Right cardiac atrium (tissue), 5 donors: ENCODE measurements around the gene P2RY6. TPM values are rescaled to one million over a fixed set of nuclear protein-coding genes. Genes with fewer than 3 reads are reported as not detected.
A peak's percentile ranks its signal among the peaks of the same experiment; 100 is the strongest.

Experiments
- ATAC-seq, 2 donors: fragments of 200-7000 bp; cut with Tn5 transposase; one replicate each; pipeline versions ENCODE4 v1.8.0 to v1.9.1; 2020; ENCODE audit warnings: moderate library complexity in 2 of 2, mild to moderate bottlenecking in 1 of 2
- DNase-seq, 3 donors: peaks; one replicate each; pipeline ENCODE4 v3.0.0-alpha.2; 2020
- H3K27ac ChIP-seq: one replicate; pipeline ENCODE4 v1.5.1; 2013; ENCODE audit warnings: mild to moderate bottlenecking, low read length, control low read depth, moderate library complexity
- H3K27me3 ChIP-seq: one replicate; pipeline ENCODE4 v1.6.1; 2013; ENCODE audit not compliant: control insufficient read depth, insufficient read depth
- H3K4me1 ChIP-seq: one replicate; pipeline ENCODE4 v1.6.1; 2013; ENCODE audit warnings: low read length; ENCODE audit not compliant: control insufficient read depth, insufficient read depth
- H3K4me3 ChIP-seq: one replicate; pipeline ENCODE4 v1.5.1; 2013; ENCODE audit warnings: low read length, control low read depth
- H3K9me3 ChIP-seq: one replicate; pipeline ENCODE4 v1.6.1; 2013; ENCODE audit warnings: low read length; ENCODE audit not compliant: control insufficient read depth
- WGBS: extraction: QIAGEN DNeasy Blood & Tissue Kit; methylation state at CpG from one replicate; pipeline ENCODE4 v1.1.7; 2013; 5-methylcytosine and 5-hydroxymethylcytosine counted together
- intact Hi-C, 4 donors: fragments of 100-400 bp; cut with DNase I; formaldehyde crosslinking; loops; one replicate each; pipeline versions ENCODE4 v1.11.0 to v1.14.0; 2022 to 2023
- polyA plus RNA-seq: library from polyadenylated mRNA; stranded (reverse); fragments of 200-250 nt; gene quantifications from one replicate; pipeline ENCODE4 v1.2.3, GENCODE V29; 2013
- total RNA-seq, 4 donors: library from RNA; stranded (reverse); fragmentation: NEBNext Ultra II Directional; extraction: Animal tissue kit (Norgen Biotek cat#: 25700); gene quantifications; one replicate each; pipeline ENCODE4 v1.2.1, GENCODE V29; 2021
- donor health status: healthy with polysubstance abuse.
- donor health status: DM: no; HTN: yes; CAD: no.
- donor health status: DM: no; HTN: no; CAD: no.
- donor health status: DM: no; HTN: yes; CAD: no; lungs with severe emphysema.
- donor health status: DM: yes; HTN: yes; CAD: no.

The P2RY6 gene
- total and polyA plus RNA-seq, 5 donors, result 0.70 to 2.7 (median 1.9) TPM

DNA sequence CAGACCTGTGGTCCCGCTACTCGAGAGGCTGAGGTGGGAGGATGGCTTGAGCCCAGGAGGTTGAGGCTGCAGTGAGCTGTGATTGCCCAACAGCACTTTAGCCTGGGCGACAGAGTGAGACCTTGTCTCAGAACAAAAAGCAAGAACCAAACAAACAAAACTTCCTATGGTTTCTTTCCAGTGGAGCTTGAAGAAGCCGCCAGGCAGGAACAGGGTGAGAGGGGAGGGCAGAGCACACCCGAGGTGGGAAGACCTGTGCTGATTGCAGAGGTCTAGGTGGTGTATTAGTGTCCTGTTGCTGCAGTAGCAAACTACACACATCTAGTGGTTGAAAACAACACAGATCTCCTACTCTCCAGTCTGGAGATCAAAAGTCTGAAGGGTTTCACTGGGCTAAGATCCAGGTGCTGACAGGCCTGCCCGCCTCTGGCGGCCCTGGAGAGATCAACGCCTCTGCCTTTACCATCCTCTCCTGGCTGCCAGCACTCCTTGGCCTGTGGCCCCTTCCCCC is 46.4 kb downstream of the P2RY6 start:
- peaks cover 63% of the 10 kb centered on the region for H3K4me1 ChIP-seq
- DNase-seq (peak in 2 of 3 donors; percentile 16 to 62), ATAC-seq (no peak)
- peak overlapping the region; percentile 90 for H3K27ac ChIP-seq
- intact Hi-C loops, result no loop called here
- no peak overlapping the region for H3K4me3 ChIP-seq
- H3K9me3 ChIP-seq, result no peaks in the 10 kb centered on the region
- H3K27me3 ChIP-seq, result no peaks in the 10 kb centered on the region
- 60% methylated on average over 8 of the region's 8 CpGs for WGBS

DNA sequence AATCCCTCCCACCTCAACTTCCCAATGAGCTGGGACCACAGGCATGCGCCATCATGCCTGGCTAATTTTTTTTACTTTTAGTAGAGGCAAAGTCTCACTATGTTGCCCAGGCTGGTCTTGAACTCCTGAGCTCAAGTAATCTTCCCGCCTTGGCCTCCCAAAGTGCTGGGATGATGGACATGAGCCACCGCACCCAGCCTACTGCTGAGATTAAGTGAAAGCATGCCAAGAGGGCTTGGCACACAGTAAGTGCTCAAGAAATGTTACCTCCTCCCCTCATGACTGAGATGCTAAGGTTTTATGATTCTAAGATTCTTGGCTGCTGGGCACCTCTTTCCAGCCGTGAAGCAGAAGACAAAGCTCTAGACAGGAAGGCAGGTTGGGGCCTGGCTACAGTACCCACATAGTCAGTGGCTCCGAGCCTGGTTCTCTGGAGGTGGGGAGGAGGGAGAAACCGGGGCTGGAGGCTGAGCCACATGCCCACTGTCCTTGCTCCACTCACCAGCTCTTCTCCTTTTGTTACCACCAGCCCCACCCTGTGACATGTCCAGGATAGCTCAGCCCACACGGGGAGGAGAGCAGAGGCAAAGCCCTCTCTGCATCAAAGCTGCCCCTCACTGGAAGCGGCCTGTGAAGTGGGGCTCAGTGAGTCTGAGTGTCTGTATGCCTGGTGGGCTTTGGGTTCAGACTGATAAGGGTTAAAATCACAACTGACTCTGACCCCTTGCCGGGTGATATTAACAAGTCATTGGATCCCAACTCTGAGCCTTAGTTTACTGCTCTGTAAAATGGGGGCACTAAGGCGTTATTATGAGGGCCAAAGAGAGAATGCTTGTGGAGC is 48.8 kb downstream of the P2RY6 start:
- peak overlapping the region; percentile 49 for H3K27ac ChIP-seq
- ATAC-seq, result no peak
- no peak overlapping the region for H3K4me3 ChIP-seq
- no peaks in the 10 kb centered on the region for H3K27me3 ChIP-seq
- no peaks in the 10 kb centered on the region for H3K9me3 ChIP-seq
- H3K4me1 ChIP-seq, result peaks cover 56% of the 10 kb centered on the region
- 43% methylated on average over 10 of the region's 10 CpGs for WGBS
- intact Hi-C loops, result no loop called here
- peak in 1 of 3 donors; percentile 42 for DNase-seq

DNA sequence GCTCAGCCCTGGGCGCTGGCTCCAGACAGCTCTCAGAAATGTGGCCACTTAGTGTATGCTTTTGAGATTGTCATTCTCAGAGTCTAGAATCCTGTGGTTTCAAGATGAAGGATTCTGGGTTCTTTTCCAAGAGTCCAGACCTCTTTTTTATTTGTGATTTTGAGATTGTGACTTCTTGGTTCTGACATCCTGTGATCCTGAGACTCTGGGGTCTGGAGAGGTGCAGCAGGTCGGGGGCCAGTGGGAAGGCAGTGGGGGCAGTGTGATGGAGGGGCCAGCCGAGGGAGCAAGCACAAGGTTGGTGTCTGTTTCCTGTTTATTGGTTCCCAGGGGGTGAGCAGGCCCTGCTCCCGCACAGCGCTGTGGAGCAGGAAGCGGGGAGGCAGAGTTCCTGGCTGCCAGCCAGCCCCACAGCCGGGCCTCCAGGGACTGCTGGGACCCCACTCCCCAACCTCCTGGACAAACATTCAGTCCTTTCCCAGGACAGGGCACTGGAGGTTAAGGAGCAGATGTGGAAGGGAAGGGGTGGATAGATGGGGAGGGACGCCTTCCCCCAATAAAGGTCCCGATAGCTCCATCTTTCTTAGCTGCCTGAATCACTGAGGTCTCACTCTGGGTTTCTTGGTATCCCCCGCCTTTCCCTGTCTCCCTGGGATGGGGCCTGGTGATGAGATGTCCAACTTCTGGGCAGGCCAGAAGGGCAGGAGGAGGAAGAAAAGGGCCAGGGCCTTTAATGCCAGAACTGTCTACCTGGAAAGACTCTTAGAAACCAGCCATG is 49.7 kb downstream of the P2RY6 start:
- H3K4me1 ChIP-seq, result peaks cover 48% of the 10 kb centered on the region
- peak; percentile 63 to 90 (median 81) for DNase-seq
- no peak overlapping the region for H3K4me3 ChIP-seq
- peak; percentile 7 to 18 for ATAC-seq
- intact Hi-C loops, result no loop called here
- 22% methylated on average over 10 of the region's 10 CpGs for WGBS
- no peaks in the 10 kb centered on the region for H3K27me3 ChIP-seq
- peak overlapping the region; percentile 49 for H3K27ac ChIP-seq
- no peaks in the 10 kb centered on the region for H3K9me3 ChIP-seq

GRCh38 chr11:73322382-73323306 is 50.5 kb downstream of the P2RY6 start:
- no peak overlapping the region for H3K4me3 ChIP-seq
- H3K9me3 ChIP-seq, result no peaks in the 10 kb centered on the region
- WGBS, result 43% methylated on average over 7 of the region's 7 CpGs
- peaks cover 52% of the 10 kb centered on the region for H3K4me1 ChIP-seq
- DNase-seq (no peak), ATAC-seq (no peak)
- intact Hi-C loops, result no loop called here
- H3K27me3 ChIP-seq, result no peaks in the 10 kb centered on the region
- H3K27ac ChIP-seq, result peak overlapping the region; percentile 55

GRCh38 chr11:73323464-73323863 is 51.3 kb downstream of the P2RY6 start:
- Histone ChIP-seq H3K27me3 (no peaks in the 10 kb centered on the region), H3K9me3 (no peaks in the 10 kb centered on the region), H3K27ac (peak overlapping the region; percentile 77), H3K4me1 (peaks cover 50% of the 10 kb centered on the region), H3K4me3 (no peak overlapping the region)
- intact Hi-C loops, result no loop called here
- WGBS, result 21% methylated on average over 14 of the region's 14 CpGs
- peak; percentile 81 to 82 for ATAC-seq
- peak; percentile 89 to 94 (median 94) for DNase-seq

- Histone ChIP-seq H3K4me3 (no peak overlapping the region), H3K9me3 (no peaks in the 10 kb centered on the region), H3K4me1 (peaks cover 50% of the 10 kb centered on the region), H3K27me3 (no peaks in the 10 kb centered on the region), H3K27ac (peak overlapping the region; percentile 77)
- intact Hi-C loops, result no loop called here
- DNase-seq (peak in 2 of 3 donors; percentile 12 to 52), ATAC-seq (no peak)
- 56% methylated on average over 9 of the region's 9 CpGs for WGBS
Observed at GRCh38 chr11:73324116-73324515, 52.0 kb downstream of the P2RY6 start.

GRCh38 chr11:73324665-73325035 is 52.5 kb downstream of the P2RY6 start:
- WGBS, result 85% methylated on average over 2 of the region's 2 CpGs
- ATAC-seq, result no peak
- H3K27me3 ChIP-seq, result no peaks in the 10 kb centered on the region
- intact Hi-C loops, result no loop called here
- DNase-seq, result no peak
- no peak overlapping the region for H3K4me3 ChIP-seq
- no peaks in the 10 kb centered on the region for H3K9me3 ChIP-seq
- H3K4me1 ChIP-seq, result peaks cover 50% of the 10 kb centered on the region
- H3K27ac ChIP-seq, result peak overlapping the region; percentile 70

DNA sequence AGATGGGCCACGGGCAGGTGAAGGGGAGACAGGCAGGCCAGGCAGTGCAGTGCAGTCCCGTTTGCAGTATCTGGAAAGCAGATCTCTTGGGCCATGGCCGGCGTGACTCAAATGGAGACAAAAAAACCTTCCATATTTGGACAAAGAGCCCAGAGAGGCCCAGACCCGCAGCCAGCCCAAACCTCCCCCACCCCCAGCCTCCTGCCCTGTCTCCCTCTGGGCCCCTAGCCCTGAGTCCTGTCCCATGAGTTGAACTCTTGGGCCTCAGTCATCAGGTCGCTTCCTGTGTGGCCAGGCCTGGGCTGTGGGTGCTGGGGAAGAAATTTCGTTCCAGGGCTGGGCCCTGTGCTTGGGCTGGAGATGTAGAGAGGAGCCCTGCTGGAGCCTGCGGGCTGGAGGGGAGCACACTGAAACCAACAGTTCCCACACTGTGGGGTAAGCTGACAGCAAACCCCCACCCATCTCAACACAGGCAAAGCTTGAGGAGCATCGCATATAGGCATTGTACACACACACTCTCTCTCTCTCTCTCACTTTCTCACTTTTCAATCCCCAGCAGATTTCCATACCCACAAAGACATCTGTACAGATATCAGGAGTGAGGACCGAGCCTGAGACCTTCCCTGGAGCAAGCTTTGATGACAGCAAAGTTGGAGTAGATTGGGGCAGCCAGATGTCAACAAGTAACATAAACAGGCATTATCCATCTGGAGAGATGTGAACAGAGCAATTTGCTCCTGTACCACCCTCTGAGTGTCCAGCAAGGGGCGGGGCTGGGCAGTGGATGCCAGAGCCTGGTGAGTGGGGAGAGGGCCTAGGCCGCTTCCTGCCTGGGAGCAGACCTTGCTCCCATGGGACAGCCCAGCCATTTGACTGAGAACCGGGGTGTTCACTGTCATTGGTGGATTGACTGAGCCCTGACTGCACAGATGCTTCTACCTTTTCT is 53.2 kb downstream of the P2RY6 start:
- ATAC-seq (no peak), DNase-seq (peak in 2 of 3 donors; percentile 27 to 72)
- Histone ChIP-seq H3K4me1 (peaks cover 45% of the 10 kb centered on the region), H3K27me3 (no peaks in the 10 kb centered on the region), H3K9me3 (no peaks in the 10 kb centered on the region), H3K4me3 (no peak overlapping the region), H3K27ac (peak overlapping the region; percentile 70)
- intact Hi-C loops, result no loop called here
- WGBS, result 65% methylated on average over 13 of the region's 13 CpGs

GRCh38 chr11:73326929-73327811 is 55.0 kb downstream of the P2RY6 start:
- DNase-seq, result peak; percentile 13 to 47 (median 36)

More at GRCh38 chr11:73326929-73327811, 55.0 kb downstream of the P2RY6 start:
- ATAC-seq, result no peak
- H3K27ac ChIP-seq, result peak overlapping the region; percentile 30
- intact Hi-C loops, result no loop called here
- WGBS, result 59% methylated on average over 10 of the region's 10 CpGs
- H3K4me3 ChIP-seq, result no peak overlapping the region
- no peaks in the 10 kb centered on the region for H3K27me3 ChIP-seq
- peaks cover 47% of the 10 kb centered on the region for H3K4me1 ChIP-seq
- H3K9me3 ChIP-seq, result no peaks in the 10 kb centered on the region
